GM06990 (cell line): ENCODE measurements around the gene CLPTM1.

ENCODE experiments used
- DNase-seq: peaks from one replicate; pipeline ENCODE4 v3.0.0-alpha.2; 2011; ENCODE audit not compliant: insufficient read length; ENCODE audit errors: extremely low read depth
- H3K27me3 ChIP-seq: replicated peaks from 2 replicates; pipeline ENCODE4 v1.6.0; 2011; ENCODE audit warnings: low read length; ENCODE audit not compliant: control insufficient read depth, insufficient read depth
- H3K36me3 ChIP-seq: 2 replicates; pipeline ENCODE4 v1.5.1; 2011; ENCODE audit warnings: low read length; ENCODE audit not compliant: control insufficient read depth, insufficient read depth
- H3K4me3 ChIP-seq: replicated peaks from 2 replicates; pipeline ENCODE4 v1.5.1; 2011; ENCODE audit warnings: low read depth, mild to moderate bottlenecking, control low read depth, low read length
- TF ChIP-seq, protein P1 (sequence below): IDR thresholded peaks from 2 replicates; pipeline ENCODE4 v1.5.1; 2011; ENCODE audit warnings: low read length, control low read depth, mild to moderate bottlenecking, inconsistent platforms; ENCODE audit not compliant: insufficient read depth, poor library complexity, severe bottlenecking

The CLPTM1 gene

DNA sequence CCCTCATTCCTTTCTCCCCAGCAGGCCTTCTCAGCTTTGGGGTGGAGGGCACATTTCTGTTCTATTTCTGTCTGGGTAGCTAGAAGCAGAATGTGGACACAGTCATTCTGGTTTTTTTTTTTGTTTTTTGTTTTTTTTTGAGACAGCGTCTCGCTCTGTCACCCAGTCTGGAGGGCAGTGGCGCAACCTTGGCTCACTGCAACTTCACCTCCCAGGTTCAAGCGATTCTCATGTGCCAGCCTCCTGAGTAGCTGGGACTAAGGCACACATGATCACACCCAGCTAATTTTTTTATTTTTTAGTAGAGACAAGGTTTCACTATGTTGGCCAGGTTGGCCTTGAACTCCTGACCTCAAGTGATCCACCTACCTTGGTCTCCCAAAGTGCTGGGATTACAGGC is 20.3 kb downstream of the CLPTM1 start:
- DNase-seq, result no peak
- no peaks in the 10 kb centered on the region for H3K27me3 ChIP-seq
- TF ChIP-seq, protein P1, sequence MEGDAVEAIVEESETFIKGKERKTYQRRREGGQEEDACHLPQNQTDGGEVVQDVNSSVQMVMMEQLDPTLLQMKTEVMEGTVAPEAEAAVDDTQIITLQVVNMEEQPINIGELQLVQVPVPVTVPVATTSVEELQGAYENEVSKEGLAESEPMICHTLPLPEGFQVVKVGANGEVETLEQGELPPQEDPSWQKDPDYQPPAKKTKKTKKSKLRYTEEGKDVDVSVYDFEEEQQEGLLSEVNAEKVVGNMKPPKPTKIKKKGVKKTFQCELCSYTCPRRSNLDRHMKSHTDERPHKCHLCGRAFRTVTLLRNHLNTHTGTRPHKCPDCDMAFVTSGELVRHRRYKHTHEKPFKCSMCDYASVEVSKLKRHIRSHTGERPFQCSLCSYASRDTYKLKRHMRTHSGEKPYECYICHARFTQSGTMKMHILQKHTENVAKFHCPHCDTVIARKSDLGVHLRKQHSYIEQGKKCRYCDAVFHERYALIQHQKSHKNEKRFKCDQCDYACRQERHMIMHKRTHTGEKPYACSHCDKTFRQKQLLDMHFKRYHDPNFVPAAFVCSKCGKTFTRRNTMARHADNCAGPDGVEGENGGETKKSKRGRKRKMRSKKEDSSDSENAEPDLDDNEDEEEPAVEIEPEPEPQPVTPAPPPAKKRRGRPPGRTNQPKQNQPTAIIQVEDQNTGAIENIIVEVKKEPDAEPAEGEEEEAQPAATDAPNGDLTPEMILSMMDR, result no peak
- peaks cover 41% of the 10 kb centered on the region for H3K36me3 ChIP-seq
- H3K4me3 ChIP-seq, result no peak overlapping the region

DNA sequence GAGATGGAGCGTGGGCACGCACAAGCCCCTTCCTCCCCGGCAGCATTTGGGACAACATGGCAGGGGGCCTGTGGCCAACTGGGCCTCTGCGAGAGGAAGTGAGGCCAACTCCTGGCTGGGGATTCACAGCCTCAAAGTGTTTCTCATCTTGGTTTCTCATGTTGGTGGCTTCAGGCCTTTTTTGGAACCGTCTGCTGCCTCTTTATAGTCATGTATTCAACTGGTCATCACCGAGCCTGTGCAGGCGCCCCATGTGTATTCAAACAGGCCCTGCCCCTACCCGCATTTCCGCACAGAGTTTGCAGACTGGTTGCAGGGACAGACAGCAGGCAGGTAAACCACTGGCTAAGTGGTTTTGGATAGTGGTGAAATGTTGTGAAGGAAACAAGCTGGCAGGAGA is 28.8 kb downstream of the CLPTM1 start:
- Histone ChIP-seq H3K36me3 (peaks cover 27% of the 10 kb centered on the region), H3K4me3 (no peak overlapping the region), H3K27me3 (no peaks in the 10 kb centered on the region)
- DNase-seq, result no peak
- TF ChIP-seq, protein P1, result no peak

DNA sequence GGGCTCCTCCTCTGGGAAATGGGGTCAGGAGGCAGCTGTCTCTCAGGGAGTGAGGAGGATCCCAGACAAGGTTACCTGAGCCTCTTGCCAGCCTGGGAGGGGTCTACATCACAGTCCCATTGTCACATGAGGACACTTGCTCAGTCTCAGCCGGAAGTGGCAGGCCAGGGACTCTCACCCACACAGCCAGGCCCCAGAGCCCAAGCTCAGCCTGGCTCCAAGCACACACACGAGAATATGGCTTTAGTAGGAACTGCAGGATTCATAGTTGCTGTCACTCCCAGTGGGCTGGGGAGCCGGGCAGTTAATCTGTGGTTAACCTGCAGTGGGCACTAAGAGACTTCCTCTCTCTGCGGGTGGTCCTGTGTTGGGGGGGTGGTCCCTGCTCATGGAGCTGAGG is 30.3 kb downstream of the CLPTM1 start:
- TF ChIP-seq, protein P1, result no peak
- Histone ChIP-seq H3K27me3 (no peaks in the 10 kb centered on the region), H3K4me3 (no peak overlapping the region), H3K36me3 (peaks cover 31% of the 10 kb centered on the region)
- DNase-seq, result no peak

DNA sequence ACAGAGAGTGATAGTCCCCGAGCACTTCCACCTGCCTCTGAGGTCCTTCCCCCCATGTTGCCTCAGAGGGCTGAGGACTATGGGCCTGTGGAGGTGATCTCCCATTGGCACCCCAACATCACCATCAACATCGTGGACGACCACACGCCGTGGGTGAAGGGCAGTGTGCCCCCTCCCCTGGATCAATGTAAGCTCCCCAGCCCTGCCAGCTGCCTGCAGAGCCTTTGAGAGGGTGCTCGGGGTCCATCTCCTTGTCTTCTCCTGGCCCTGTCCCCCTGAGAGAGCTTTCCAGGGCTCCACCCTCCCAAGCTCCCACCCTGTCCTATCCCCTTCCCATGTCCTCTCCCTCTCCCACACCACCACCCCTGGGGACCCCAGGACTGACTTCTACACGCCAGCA is 31.2 kb downstream of the CLPTM1 start:
- DNase-seq, result no peak
- Histone ChIP-seq H3K4me3 (no peak overlapping the region), H3K36me3 (peaks cover 33% of the 10 kb centered on the region), H3K27me3 (no peaks in the 10 kb centered on the region)
- TF ChIP-seq, protein P1, result no peak

DNA sequence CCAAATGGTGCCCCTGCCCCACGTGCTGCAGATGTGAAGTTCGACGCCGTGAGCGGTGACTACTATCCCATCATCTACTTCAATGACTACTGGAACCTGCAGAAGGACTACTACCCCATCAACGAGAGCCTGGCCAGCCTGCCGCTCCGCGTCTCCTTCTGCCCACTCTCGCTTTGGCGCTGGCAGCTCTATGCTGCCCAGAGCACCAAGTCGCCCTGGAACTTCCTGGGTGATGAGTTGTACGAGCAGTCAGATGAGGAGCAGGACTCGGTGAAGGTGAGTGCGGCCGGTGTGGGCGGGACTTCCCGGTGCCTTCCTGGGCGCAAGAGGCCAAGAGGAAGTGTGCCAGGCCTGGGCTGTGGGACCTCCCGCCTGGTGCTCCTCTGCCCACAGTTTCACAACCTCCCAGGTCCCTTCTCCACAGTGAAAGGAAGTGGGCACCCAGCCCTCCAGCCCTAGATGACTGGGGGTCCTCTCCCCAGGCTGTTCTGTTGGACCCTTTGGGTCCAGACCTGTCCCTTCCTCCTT is 32.0 kb downstream of the CLPTM1 start:
- TF ChIP-seq, protein P1, result no peak
- H3K27me3 ChIP-seq, result no peaks in the 10 kb centered on the region
- no peak for DNase-seq
- H3K4me3 ChIP-seq, result no peak overlapping the region
- H3K36me3 ChIP-seq, result peaks cover 38% of the 10 kb centered on the region

DNA sequence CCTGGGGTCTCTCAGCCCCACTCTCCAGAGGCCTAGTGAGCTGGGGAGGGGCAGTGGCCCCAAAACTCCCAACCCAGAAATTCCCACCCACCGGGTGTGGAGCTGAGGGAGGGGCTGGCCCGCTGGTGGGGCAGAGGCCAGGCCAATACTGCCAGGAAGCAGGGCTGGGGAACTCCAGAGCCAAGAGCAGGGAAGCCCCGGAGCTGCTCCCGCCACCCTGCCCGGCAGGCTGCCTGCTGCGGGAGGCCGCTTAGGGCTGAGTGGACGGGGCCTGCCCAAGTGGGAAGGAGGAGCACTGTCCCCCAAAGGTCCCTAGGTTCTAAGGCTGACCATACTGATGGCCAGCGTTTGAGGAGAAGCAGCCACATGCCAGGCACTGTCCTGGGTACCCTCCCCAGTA is 33.1 kb downstream of the CLPTM1 start:
- TF ChIP-seq, protein P1, result no peak
- peaks cover 43% of the 10 kb centered on the region for H3K36me3 ChIP-seq
- DNase-seq, result no peak
- no peaks in the 10 kb centered on the region for H3K27me3 ChIP-seq
- no peak overlapping the region for H3K4me3 ChIP-seq
